Ureter (tissue), 1 donor: ENCODE measurements around the gene FRG1. TPM values are rescaled to one million over a fixed set of nuclear protein-coding genes. Genes with fewer than 3 reads are reported as not detected.
"Not testable (repeated sequence)": the region's sequence is repeated elsewhere in the genome, so short reads cannot be mapped to it uniquely, and the experiment has no call there.

ENCODE experiments used
- DNase-seq: peaks from one replicate; pipeline ENCODE4 v3.0.0-alpha.2; 2020; ENCODE audit warnings: low spot score
- total RNA-seq: library from RNA; stranded (reverse); gene quantifications from one replicate; pipeline ENCODE4 v1.2.4, GENCODE V29; 2023
- donor health status: DM: yes; HTN: yes; CAD: no.

FRG1 gene
- 40.1 TPM for total RNA-seq

DNA sequence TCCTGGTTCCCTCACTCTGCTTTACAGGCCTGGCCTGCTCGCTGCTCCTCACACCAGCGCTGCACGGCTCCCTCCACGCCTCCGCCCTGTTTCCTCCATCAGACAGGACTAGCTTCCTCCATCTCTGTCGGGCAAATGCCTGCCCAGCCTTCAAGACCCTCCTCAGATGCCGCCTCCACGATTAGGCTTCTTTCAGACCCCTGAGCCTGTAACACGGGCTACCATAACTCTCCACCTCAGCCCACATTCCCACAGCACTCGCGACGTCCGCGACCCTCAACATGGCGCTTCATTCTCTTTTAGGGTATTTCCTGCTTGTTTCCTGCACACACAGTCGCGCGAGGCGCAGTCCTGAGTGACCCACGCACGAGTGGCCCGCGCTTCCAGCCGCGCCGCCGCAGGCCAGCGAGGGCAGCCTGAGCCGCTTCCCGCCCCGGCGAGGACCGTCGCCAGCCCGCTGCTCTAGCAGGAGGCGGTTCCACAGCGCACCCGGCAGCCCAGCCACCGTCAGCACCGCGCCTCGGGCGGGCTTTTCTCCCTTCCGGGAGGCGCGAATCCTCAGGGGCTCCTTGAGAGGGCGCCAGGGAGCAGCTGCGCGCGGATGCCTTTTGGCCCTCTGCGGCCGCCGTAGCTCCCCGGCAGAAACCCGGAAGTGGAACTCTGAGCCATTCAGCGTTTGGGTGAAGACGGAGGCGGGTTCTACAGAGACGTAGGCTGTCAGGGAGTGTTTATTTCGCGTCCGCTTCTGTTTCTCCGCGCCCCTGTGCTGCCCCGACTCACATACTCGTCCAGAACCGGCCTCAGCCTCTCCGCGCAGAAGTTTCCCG lies at the start of gene FRG1:
Gene FRG1, plus strand, starts transcription at position 695 of the 827 bp plus-strand sequence. CDS start 138 bp downstream, outside the sequence.
- peak; percentile 96 for DNase-seq

DNA sequence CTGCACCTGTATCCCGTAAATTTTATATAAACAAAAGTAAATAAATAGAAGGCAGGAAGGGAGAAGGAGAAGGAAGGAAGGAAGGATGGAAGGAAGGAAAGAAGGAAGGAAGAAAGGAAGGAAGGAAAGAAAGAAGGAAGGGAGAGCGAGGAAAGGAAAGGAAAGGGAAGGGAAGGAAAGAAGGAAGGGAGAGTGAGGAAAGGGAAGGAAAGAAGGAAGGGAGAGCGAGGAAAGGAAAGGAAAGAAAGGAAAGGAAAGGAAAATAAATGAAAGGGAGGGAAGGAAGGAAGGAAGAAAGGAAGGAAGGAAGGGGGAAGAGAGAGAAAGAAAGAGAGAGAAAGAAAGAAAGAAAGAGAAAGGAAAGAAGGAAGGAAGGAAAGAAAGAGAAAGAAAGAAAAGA lies 43.0 kb upstream of the FRG1 start:
- no peak for DNase-seq

- DNase-seq: not testable (repeated sequence)
These were observed 41.1 kb upstream of the FRG1 start for GRCh38 chr4:189899481-189900015.

DNA sequence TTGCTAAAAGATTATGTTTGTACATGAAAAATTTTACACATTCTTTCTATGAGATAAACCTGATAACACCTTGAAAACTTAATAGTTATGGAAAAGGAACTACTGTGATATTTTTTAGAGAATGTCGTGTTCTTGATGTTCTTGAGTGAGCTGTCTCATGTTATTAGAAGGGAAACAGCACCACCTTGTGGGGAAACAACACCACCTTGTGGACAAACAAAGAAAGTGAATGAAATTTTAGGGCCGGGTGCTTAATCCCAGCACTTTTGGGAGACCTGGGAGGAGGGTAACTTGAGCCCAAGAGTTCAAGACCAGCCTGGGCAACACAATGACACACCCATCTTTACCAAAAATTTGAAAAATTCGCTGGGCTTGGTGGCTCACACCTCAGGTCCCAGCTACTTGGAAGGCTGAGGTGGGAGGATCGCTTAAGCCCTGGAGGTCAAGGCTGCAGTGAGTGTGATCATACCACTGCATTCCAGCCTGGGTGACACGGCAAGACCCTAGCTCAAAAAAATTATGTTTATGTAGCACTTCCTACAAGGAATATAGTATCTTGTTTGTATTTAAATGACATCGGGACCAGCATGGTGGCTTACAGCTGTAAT lies 36.1 kb upstream of the FRG1 start:
- peak; percentile 50 for DNase-seq

GRCh38 chr4:189912170-189912569 lies 28.5 kb upstream of the FRG1 start:
- DNase-seq: no peak

DNA sequence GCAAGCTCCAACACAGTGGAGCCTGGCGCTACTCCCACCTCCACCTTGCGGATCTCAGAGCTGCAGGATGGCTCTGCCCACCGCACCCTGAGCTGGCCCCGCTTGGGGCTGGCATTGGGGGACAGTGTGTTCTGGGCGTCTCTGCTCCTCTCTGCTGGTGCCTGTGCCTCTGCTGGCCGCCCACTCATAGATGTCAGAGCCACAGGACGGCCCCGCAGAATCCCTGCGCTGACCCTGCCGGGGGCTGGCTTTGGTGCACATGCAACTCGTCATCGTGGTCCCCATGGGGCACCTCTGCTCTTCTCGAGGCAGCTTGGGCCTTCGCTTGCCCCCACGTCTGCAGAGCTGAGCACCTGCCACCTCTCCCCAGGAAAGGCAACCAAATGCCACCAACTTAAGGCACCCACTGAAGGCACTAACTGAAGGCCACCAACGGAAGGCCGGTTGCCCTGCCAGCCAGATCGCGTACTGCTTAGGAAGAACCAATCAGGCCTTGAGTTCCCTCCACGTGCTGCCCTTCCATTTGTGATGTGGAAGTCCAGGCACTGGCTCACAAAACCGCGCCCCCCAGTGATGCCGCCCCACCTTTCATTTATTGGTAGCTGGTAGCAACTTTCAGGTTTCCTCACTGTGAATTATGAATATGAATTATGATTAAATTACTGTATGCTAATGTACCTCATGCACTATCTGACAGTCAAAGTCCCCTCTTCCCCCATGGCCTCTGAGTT lies 23.3 kb upstream of the FRG1 start:
- no peak for DNase-seq

DNA sequence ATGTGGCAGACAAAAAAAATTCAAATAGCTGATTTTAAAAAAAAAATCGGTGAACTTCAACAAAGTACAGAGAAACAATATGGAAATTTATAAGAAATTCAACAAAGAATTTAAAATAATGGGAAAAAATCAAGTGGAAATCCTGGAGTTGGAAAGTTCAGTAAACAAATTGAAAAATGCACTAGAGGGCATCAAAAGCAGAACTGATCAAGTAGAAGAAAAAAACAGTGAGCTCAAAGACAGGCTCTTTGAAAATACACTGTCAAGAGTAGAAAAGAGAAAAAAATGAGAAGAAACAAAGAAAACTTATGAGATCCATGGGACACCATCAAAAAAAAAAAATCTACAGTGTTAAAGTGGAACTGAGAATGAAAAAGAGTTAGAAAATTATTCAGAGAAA lies 19.6 kb upstream of the FRG1 start:
- no peak for DNase-seq

DNA sequence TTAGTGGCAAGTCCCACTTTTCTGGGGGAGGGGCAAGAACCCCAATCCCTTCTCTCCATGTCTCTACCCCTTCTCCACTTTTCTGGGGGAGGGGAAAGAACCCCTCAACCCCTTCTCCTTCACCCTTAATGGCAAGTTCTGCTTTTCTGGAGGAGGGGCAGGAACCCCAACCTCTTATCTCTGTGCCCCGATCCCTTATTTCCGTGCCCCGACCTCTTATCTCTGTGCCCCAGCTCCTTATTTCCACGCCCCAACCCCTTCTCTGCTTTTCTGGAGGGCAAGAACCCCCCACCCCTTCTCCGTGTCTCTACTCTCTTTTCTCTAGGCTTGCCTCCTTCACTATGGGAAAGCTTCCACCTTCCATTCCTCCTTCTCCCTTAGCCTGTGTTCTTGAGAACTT lies 13.9 kb upstream of the FRG1 start:
- not testable (repeated sequence) for DNase-seq

GRCh38 chr4:189941005-189941450 lies 356 bp downstream of the FRG1 start:
- no peak for DNase-seq

- not testable (repeated sequence) for DNase-seq
These were observed 1.7 kb downstream of the FRG1 start for GRCh38 chr4:189942412-189942811.

DNA sequence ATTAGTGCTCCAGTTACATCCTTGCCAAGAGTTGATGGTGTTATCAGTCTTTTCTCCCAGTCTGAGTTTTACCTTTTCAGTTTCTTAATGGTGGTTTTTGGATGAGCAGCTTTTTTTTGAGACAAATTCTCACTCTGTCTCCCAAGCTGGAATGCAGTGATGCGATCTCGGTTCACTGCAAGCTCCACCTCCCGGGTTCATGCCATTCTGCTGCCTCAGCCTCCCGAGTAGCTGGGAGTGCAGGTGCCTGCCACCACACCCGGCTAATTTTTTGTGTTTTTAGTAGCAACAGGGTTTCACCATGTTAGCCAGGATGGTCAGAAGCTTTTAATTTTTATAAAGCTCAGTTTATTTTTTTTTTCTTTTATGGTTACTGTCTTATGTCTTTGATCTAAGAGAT lies 3.4 kb downstream of the FRG1 start:
- DNase-seq: not testable (repeated sequence)

DNA sequence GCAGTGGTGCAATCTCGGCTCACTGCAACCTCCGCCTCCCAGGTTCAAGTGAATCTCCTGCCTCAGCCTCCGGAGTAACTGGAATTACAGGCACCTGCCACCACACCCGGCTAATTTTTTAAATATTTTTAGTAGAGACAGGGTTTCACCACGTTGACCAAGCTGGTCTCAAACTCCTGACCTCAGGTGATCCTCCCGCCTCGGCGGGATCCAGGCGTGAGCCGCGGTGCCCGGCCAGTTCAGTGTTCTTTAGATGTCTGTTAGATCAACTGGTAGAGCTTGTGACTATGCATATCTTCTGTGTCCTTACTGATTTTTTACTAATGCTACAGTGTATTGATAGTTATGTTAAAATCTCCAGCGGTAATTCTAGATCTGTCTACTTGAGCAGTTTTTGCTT lies 6.2 kb downstream of the FRG1 start:
- DNase-seq: not testable (repeated sequence)

DNA sequence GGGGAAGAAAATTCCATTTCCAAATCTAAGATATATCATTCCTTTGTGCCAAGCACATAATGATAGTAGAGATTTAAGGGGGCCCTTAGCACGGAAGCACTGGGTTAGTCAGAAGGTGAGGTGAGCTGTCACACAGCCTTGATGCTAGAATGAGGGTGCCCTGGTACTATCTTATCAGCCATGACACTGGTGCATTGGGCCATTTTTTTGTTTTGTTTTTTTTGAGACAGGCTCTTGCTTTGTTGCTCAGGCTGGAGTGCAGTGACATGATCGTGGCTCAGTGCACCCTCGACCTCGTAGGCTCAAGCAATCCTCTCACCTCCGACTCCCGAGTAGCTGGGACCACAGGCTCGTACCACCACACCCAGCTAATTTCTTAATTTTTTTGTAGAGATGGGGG lies 7.8 kb downstream of the FRG1 start:
- DNase-seq: not testable (repeated sequence)

- DNase-seq: not testable (repeated sequence)
These were observed 28.6 kb downstream of the FRG1 start for GRCh38 chr4:189969291-189969690.

DNA sequence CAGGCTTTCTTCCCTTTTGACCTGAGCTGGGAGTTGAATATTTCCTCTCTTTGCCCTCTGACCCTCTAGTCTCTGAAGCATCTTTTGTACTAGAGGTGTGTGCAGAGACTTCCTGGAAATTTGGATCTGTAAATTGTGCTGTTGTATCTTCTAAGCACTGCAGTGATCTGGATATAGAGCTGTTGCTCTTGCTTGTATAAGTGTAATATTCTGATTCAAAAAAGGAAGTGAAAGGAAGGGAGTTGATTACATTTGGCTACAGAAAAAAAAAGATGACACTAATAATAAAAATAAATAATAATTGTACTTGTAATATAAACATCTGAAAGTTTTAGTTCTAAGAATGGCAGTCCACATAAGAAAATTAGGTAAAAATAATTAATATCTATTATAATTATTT lies 33.0 kb downstream of the FRG1 start:
- no peak for DNase-seq

DNA sequence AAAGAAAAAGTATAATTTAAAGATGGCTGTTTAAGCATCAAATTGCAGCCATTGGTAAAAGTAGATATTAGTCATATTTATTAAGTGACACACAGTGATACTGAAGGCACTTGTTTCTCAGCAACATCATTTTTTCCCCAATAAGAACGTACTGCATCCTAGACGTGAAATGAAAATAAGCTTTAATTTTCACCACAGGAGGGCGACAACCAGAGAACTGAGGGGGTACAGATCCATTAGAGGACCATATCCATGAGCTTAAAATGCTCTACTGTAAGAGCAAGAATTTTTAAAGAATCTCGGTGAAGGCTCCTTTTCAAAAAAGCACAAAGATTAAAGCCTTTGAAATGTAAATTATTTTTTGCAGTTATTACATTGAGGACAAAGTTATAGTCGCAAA lies 33.4 kb downstream of the FRG1 start:
- no peak for DNase-seq

GRCh38 chr4:189979196-189980047 lies 38.8 kb downstream of the FRG1 start:
- DNase-seq: no peak

DNA sequence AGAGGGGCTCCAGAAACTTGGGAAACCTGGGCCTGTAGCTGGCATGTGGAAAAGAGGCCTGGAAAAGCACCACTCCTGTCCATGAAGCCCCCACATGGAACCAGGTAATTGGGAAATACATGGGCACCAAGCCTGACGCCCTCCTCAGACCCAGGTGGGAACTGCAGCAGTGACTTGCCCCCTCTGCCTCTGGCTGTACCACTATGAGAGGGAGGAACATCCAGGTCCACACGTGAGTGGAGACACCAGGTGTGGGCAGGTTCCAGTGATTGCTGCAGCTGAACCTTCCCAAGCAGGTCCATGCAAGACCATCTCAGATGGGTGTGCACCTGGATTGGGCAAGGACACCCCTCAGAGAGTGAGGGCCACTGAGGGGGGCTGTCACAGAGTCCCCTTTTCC lies 39.6 kb downstream of the FRG1 start:
- not testable (repeated sequence) for DNase-seq

DNA sequence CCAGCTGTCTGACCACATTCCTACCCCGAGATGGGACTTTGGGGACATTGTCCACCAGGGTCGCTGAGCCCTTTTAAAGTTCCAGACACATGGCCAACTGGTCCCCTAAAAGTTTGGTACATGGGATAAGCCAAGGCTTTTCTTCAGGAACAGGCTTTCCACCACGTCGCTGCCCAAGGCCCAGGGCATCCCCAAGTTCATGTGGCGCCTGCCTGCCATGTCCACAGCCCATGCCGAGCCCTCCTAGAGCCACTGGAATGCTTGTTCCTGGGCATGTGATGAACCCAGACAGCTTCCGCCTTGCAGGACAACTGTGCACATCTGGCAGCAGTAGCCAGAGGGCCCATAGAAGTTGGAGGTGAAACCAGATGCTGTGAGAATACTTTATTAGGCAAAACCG lies 41.3 kb downstream of the FRG1 start:
- DNase-seq: no peak

DNA sequence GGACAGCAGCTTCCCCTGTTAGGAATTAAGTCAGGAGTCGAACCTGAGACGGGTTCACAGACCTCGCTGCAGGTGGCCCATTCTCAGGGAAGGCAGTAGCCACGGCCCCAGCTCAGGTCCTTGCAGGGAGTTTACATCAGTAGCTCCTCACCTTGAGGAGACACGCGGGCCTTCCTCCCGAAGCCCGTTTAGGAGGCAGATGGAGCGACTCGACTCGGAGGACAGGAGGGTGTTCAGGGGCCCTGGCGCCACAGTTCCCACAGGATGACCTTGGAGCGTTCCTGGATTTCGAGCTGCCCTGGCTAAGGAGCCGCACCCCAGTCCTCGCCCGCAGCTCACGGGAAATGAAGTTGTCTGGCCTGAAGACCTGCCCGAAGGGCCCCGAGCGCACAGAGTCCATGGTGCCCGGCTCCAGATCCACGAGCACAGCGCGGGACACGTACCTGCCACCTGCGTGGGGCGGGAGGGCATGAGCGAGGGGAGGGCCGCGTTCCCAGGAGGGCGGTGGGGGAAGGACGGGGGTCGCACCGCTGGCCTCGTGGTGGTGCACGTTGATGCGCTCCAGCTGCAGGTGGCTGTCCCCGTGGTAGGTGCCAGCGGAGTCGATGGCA lies 43.3 kb downstream of the FRG1 start:
- DNase-seq: not testable (repeated sequence)

- DNase-seq: not testable (repeated sequence)
These were observed 44.0 kb downstream of the FRG1 start for GRCh38 chr4:189984661-189985060.
